GM12891 (cell line): ENCODE data around the gene SETBP1.
A peak's percentile ranks its signal among the peaks of the same experiment; 100 is the strongest.

ENCODE experiments used
- DNase-seq: peaks from one replicate; pipeline ENCODE4 v3.0.0; 2011; ENCODE audit warnings: low spot score; ENCODE audit not compliant: insufficient read length
- FAIRE-seq: peaks from 2 replicates; lab custom pipeline; 2011; peaks lifted over from hg19 to GRCh38; lab: Jason Lieb, UNC
- PAX5 ChIP-seq: IDR thresholded peaks from 2 replicates; pipeline ENCODE4 v1.6.1; 2011; ENCODE audit warnings: low read length, moderate library complexity, mild to moderate bottlenecking; ENCODE audit not compliant: insufficient read depth, severe bottlenecking
- POLR2A ChIP-seq: IDR thresholded peaks from 2 replicates; pipeline ENCODE4 v1.6.1; 2011; ENCODE audit warnings: low read depth, low read length, control low read depth
- POLR2AphosphoS5 ChIP-seq: IDR thresholded peaks from 2 replicates; pipeline ENCODE4 v1.6.1; 2011; ENCODE audit warnings: low read depth, low read length, control low read depth
- POU2F2 ChIP-seq: IDR thresholded peaks from 2 replicates; pipeline ENCODE4 v1.6.1; 2011; ENCODE audit warnings: low read depth, mild to moderate bottlenecking, control low read depth, low read length, moderate library complexity
- SPI1 ChIP-seq: IDR thresholded peaks from 2 replicates; pipeline ENCODE4 v1.6.1; 2011; ENCODE audit warnings: low read depth, low read length, control low read depth
- TAF1 ChIP-seq: IDR thresholded peaks from 2 replicates; pipeline ENCODE4 v1.6.1; 2011; ENCODE audit warnings: low read depth, low read length, control low read depth

Gene SETBP1

DNA sequence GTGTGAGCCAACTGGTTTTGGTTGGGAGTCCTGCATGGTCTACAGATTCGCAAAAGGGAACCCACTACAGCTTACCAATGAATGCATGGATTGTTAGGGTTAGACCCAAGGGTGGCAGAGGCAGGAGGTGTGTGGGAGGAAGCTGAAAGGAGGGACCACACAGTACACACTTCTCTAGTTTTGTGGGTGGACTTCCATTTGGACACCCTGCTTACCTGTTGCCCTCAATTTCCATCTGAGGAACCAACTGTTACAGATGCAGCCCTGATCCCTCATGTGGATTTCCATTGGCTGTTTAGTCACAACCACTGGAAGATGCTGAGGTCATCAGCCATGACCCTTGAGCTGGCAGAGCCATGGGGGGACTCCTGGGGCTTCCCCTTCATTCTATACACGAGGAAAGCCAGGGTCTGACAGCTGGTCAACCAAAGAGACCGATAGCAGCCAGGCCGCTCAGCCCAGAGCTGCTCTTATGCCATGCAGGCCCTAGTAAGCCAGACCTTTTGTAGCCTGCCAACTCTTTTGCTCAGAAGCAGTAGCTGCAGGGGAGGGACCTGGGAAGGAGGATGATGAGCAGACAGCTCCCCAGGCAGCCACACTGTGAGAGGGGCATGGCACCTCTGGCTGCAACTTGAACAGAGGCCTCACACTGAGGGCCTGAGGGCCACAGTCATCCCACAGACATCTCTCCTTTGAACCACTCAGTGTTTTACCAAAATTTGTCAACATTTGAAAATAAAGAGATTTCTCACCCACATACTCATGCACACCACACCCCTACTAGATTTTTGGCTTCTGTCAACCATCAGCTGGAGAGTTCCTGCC is 162.1 kb downstream of the SETBP1 start:
- DNase-seq (no peak), FAIRE-seq (peak; percentile 26)
- TF ChIP-seq PAX5 = no peak
- no peak for TF ChIP-seq TAF1
- no peak for TF ChIP-seq POLR2A
- no peak for TF ChIP-seq POU2F2
- TF ChIP-seq POLR2AphosphoS5 = no peak
- TF ChIP-seq SPI1 = no peak

DNA sequence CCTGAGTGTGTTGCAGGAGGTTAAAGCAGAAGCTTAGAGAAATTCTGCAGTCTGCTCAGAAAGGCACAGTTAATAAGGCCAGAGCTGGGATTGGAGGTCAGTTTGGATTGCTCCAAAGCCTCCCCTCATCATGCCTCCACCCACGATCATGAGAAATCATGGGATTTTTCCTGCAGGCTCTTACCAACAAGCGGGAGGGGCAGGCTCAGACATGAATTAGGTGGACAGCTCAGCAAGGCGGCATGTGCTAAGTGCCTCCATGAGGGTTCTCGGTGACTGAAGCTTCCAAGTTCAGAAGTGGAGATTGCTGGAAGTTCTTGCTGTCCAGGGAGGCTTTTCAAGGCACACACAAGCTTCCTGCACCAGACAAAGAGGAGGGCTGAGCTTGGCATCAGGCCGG is 163.8 kb downstream of the SETBP1 start:
- FAIRE-seq (no peak), DNase-seq (no peak)
- TF ChIP-seq PAX5 = no peak
- no peak for TF ChIP-seq SPI1
- no peak for TF ChIP-seq POLR2A
- TF ChIP-seq POLR2AphosphoS5 = no peak
- no peak for TF ChIP-seq TAF1
- no peak for TF ChIP-seq POU2F2

DNA sequence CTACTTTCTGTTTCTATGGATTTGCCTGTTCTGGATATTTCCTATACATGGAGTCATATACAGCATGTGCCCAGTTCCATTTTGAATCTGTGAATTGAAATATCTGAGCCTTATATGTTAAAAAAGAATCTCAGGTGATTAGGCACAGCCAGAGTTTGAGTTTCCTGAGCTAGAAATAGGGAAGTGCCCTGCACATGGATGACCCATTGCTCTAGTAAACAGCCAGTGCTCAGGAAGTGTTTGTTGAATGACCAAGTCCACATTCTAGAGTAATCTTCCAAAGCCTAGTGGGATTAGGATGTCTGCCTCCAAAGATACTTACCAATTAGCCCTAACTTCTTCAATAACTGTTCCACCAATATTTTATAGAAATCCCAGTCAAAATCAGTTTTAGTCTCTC is 165.8 kb downstream of the SETBP1 start:
- FAIRE-seq = no peak
- peak; percentile 50 for TF ChIP-seq SPI1
- no peak for TF ChIP-seq POLR2A
- DNase-seq = no peak

DNA sequence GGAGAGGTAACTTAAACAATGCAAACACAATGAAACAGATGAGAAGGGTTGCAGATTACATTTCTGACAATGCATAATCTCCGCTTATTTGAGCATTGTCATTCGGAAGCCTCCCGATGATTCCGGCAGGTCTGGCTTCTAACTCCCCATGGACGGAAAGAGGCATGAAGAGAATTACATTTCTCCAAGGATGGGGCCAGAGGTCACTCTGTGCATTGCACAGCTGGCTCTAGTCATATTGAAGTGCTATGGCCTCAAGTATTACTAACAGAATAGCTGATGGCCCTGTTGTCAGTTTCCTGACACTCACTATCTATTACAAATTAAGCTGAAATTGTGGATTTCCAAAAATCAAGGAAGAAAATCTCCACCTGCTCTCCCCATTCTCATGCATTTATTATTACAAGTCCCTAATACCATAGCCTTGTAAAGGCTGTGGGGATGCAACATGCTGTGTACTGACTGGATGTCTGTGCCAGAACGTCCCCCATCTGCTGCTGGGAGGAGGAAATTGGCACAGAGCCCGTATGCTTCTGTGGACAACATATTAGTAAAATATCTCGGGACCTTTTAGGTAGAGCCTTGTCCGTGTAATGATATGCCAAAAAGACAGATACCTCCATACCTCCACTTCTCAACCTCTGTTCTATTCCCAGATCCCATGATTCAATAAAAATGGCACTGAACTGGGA is 168.1 kb downstream of the SETBP1 start:
- FAIRE-seq (no peak), DNase-seq (no peak)
- TF ChIP-seq POLR2AphosphoS5 (no peak), PAX5 (no peak), POU2F2 (no peak), SPI1 (no peak), TAF1 (no peak), POLR2A (no peak)

DNA sequence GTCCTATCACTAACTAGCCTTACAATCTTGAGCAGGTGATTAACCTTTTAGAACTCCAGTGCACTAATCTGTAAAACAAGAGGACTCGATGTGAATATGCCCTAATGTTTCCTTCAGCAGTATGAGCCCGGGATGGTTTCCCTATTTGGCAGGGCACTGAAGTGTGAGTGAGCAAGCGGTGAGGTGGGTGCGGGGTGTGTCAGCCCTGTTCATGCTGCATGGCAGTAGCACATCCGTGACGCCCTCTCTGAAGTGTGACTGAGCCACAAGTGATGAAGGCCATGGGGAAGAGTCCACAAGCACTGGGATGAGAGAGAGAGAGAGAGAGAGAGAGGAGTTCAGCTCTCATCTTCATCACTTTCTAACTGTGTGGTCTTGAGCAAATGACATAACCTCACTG is 168.7 kb downstream of the SETBP1 start:
- TF ChIP-seq PAX5 (no peak), POU2F2 (no peak), POLR2A (no peak), TAF1 (no peak)
- DNase-seq (no peak), FAIRE-seq (no peak)

DNA sequence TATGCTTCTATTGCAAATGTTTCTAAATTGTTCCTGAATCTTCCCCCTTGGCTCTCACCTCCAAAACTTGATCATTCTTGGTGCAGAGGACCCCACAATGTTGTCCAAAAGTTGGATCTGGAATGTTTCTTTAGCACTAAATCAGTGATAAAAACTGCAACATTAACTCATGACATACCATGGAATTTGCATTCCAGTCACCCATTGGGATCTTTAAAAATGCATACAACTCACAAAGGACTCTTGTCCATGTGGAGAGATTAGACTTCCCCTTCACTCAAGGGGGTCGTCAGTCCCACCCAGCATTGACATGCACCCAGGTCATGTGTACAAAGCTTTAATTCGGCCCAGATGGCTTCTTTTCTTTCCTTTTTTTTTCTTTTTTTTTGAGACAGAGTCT is 169.3 kb downstream of the SETBP1 start:
- no peak for DNase-seq
- FAIRE-seq = no peak
- TF ChIP-seq TAF1 (no peak), PAX5 (no peak), POLR2AphosphoS5 (no peak), POU2F2 (no peak), SPI1 (no peak), POLR2A (no peak)

DNA sequence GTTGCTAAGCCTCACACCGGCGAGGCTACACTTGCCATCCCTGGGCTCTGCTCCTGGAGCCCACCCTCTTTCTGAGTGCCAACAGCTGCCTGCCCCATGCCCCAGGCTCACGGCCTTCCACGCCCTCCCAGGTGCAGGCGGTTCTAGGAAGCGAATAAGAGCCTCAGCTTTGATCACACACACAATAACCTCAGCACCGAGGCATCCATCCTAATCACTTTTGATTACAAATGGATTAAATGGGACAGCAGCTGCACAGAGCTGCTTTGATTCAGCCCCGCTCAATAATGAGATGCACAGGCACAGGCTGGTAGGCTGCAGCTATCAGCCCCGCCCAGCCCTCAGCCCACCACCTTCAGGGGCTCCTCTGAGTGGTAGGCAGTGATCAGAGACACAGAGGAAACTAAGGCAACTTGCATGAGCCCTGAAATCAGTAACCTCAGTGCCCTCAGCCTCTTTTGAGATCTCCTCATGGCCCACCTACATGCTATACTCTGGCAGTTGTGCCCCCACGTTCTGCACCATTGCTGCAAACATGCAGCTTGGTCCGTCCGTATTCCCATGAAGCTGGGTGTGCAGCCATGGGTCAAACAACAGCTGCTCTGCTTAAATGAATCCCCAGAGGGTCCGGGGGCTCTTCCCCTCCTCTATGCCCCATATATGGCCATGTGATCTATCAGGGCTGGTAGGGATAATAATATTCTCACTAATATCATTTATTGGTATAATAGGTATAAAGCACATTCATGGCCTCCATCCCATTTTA is 171.4 kb downstream of the SETBP1 start:
- DNase-seq = no peak
- no peak for TF ChIP-seq POLR2A
- no peak for TF ChIP-seq TAF1
- TF ChIP-seq POLR2AphosphoS5 = no peak
- no peak for FAIRE-seq

DNA sequence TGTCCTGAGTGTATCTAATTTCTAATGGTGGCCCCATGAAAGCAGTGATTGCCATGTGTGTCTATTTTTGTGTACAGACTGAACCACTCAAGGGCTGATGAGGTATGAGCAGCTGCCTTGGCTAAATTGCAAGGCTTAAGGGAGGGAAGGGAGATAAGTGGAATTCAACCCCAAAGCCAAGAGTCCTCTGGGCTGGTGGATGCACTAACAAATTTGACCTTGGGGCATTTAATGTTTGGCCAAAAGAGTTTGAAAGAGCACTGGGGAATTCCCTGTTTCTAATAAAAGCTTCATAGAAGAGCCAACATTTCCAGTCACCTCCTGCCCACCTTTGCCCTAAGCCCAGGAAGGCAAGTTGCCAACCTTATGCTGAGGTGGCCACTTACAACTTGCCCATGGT is 172.1 kb downstream of the SETBP1 start:
- DNase-seq = no peak
- TF ChIP-seq POU2F2 = no peak
- TF ChIP-seq TAF1 = no peak
- no peak for TF ChIP-seq POLR2A
- no peak for TF ChIP-seq SPI1
- TF ChIP-seq POLR2AphosphoS5 = no peak
- TF ChIP-seq PAX5 = no peak
- no peak for FAIRE-seq

DNA sequence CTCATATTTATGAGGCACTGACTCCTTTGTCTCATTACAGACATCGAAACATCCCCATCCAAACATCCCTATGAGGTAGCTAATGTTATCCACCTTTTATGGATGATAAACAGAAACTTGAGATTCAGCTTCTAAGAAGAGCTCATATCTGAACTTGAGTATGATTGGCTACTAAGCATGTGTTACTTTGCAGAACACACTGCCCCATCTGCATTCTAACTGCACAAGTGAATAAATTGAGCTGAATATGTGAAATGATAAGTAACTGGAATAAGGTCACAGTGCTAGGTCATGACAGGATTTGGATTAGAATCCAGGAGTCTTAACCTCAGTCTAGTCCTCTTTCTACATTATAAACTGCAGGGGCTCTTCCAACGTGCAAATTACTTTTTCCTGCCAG is 172.7 kb downstream of the SETBP1 start:
- FAIRE-seq = peak; percentile 9
- TF ChIP-seq TAF1 (no peak), POLR2AphosphoS5 (no peak), SPI1 (no peak), POU2F2 (no peak), PAX5 (no peak), POLR2A (no peak)
- DNase-seq = no peak

DNA sequence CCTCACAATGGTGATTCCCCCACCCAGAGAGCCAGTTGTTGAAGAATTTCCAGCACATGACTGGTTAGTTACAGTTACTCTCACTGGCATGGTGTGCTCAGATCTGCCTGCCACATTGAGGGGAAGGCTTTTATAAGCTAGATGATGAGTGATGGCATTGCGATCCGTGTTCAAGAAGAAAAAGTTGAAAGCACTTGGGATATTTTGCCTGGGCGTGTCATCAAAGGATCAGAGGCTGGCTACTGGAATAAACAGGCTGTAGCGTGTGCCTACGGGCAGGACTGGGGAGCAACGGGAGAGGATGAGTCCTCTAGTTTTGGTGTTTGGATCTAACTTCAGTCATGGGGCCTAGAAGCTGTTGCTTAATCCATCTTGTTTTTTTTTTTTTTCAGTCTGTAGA is 175.0 kb downstream of the SETBP1 start:
- TF ChIP-seq PAX5 (no peak), TAF1 (no peak), SPI1 (no peak), POLR2AphosphoS5 (no peak), POLR2A (no peak), POU2F2 (no peak)
- DNase-seq = no peak
- FAIRE-seq = no peak
